ENCODE measurements around the gene LANCL3.

- TF ChIP-seq, protein P1, sequence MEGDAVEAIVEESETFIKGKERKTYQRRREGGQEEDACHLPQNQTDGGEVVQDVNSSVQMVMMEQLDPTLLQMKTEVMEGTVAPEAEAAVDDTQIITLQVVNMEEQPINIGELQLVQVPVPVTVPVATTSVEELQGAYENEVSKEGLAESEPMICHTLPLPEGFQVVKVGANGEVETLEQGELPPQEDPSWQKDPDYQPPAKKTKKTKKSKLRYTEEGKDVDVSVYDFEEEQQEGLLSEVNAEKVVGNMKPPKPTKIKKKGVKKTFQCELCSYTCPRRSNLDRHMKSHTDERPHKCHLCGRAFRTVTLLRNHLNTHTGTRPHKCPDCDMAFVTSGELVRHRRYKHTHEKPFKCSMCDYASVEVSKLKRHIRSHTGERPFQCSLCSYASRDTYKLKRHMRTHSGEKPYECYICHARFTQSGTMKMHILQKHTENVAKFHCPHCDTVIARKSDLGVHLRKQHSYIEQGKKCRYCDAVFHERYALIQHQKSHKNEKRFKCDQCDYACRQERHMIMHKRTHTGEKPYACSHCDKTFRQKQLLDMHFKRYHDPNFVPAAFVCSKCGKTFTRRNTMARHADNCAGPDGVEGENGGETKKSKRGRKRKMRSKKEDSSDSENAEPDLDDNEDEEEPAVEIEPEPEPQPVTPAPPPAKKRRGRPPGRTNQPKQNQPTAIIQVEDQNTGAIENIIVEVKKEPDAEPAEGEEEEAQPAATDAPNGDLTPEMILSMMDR (IDR thresholded peaks at IDR 0.05): no peak
- TF ChIP-seq ZFX (IDR thresholded peaks at IDR 0.05; ENCODE audit: borderline replicate concordance): no peak
Measured at GRCh38 chrX:37677765-37678164, 106.3 kb downstream of the LANCL3 start.
